GM10248 (cell line): ENCODE measurements around the gene PCDHGA3.
"Not testable (repeated sequence)": the region's sequence is repeated elsewhere in the genome, so short reads cannot be mapped to it uniquely, and the experiment has no call there.

Experiments used
- CTCF ChIA-PET: fragments of 300-600 bp; sonication (Branson Sonifier 250); formaldehyde crosslinking; extraction: SDS; loops from one replicate; lab custom pipeline; 2021; ENCODE audit warnings: antibody characterized with exemption; lab: Yijun Ruan, JAX
- POLR2A ChIA-PET: fragments of 350-650 bp; sonication (Branson Sonifier 250); formaldehyde crosslinking; extraction: SDS; loops from one replicate; lab custom pipeline; 2020; ENCODE audit warnings: antibody characterized with exemption; lab: Yijun Ruan, JAX
- DNase-seq: peaks from one replicate; pipeline ENCODE4 v3.0.0; 2012; ENCODE audit errors: extremely low spot score
- CTCF ChIP-seq: IDR thresholded peaks from 2 replicates; pipeline ENCODE4 v1.5.1; 2012; ENCODE audit warnings: mild to moderate bottlenecking, low read depth; ENCODE audit errors: extremely low read depth, missing control alignments, control extremely low read depth

PCDHGA3 gene

GRCh38 chr5:141382469-141383294, 39.1 kb downstream of the PCDHGA3 start, which contains the start of gene PCDHGA7:
TSS of gene PCDHGA7 (plus strand) at chr5:141382742. CDS start at chr5:141382900, 158 bp downstream.
- ChIA-PET POLR2A (no interaction called here), CTCF (interaction anchor here (1.1 to 1.2 kb wide), 2 partner anchors 23 to 38 kb away, joined by 3 read pairs; partner anchors contain the start of gene PCDHGA11)
- peak; percentile 36 for TF ChIP-seq CTCF
- DNase-seq: peak; percentile 47

GRCh38 chr5:141383345-141383744, 39.7 kb downstream of the PCDHGA3 start:
- DNase-seq: no peak
- TF ChIP-seq CTCF: no peak
- POLR2A ChIA-PET: no interaction called here
- CTCF ChIA-PET: interaction anchor here (1.1 to 1.2 kb wide), 2 partner anchors 22 to 38 kb away, joined by 3 read pairs; partner anchors contain the start of gene PCDHGA11

- DNase-seq: no peak
- ChIA-PET CTCF (no interaction called here), POLR2A (no interaction called here)
- no peak for TF ChIP-seq CTCF
These were observed 41.0 kb downstream of the PCDHGA3 start for GRCh38 chr5:141384471-141385267.

- CTCF ChIA-PET: interaction anchor here (1.5 kb wide), 1 partner anchor 25 kb away, joined by 4 read pairs; the partner anchor contains the start of gene PCDHGA10
- POLR2A ChIA-PET: not testable (repeated sequence)
- peak; percentile 58 for DNase-seq
These were observed 44.1 kb downstream of the PCDHGA3 start, which contains the start of gene PCDHGB4 for GRCh38 chr5:141387557-141388311. TSS of gene PCDHGB4 (plus strand) at chr5:141387698. CDS start at chr5:141387885, 187 bp downstream.

- POLR2A ChIA-PET: no interaction called here
- CTCF ChIA-PET: interaction anchor here (1.5 kb wide), 1 partner anchor 24 kb away, joined by 4 read pairs; the partner anchor contains the start of gene PCDHGA10
- no peak for DNase-seq
- TF ChIP-seq CTCF: no peak
These were observed 45.0 kb downstream of the PCDHGA3 start for GRCh38 chr5:141388661-141389060.

GRCh38 chr5:141389153-141390042, 45.8 kb downstream of the PCDHGA3 start:
- DNase-seq: no peak
- CTCF ChIA-PET: interaction anchor here (0.7 to 1.1 kb wide), 2 partner anchors 10 to 61 kb away, joined by 3 read pairs; no protein-coding TSS in a partner anchor
- POLR2A ChIA-PET: no interaction called here
- TF ChIP-seq CTCF: no peak
